SK-N-SH (cell line): Measurements from ENCODE around the gene PLA2G1B. TPM values are rescaled to one million over a fixed set of nuclear protein-coding genes. Genes with fewer than 3 reads are reported as not detected.

Experiments used
- CTCF ChIA-PET: fragments of 300-600, 350-600 bp; formaldehyde crosslinking; extraction: SDS; loops from one replicate; lab custom pipeline; 2021; lab: Yijun Ruan, JAX
- POLR2A ChIA-PET: fragments of 350-600 bp; sonication (Branson Sonifier 250); formaldehyde crosslinking; extraction: SDS; loops from one replicate; lab custom pipeline; 2020; ENCODE audit warnings: antibody characterized with exemption, inconsistent platforms; lab: Yijun Ruan, JAX
- DNase-seq: peaks from one replicate; pipeline ENCODE4 v3.0.0; 2012
- H2AFZ ChIP-seq: fragments of 200-600 bp; sonication (generic); 2 replicates; pipeline ENCODE4 v1.8.1; 2016; ENCODE audit warnings: antibody characterized with exemption, mild to moderate bottlenecking, low read depth
- H3F3A ChIP-seq: fragments of 200-600 bp; sonication (generic); replicated peaks from 2 replicates; pipeline ENCODE3; 2016; ENCODE audit warnings: antibody characterized with exemption, mild to moderate bottlenecking; ENCODE audit not compliant: insufficient read depth
- H3K27ac ChIP-seq, 2 experiments: fragments of 200-500 bp in 1 of 2; fragments of 200-600 bp in 1 of 2; sonication (Bioruptor generic) in 1 of 2; sonication (generic), shearing (Covaris generic) in 1 of 2; 2 replicates each; pipeline versions ENCODE4 v1.5.1 to v1.6.1; 2014 to 2016; ENCODE audit warnings: low read depth in 2 of 2, inconsistent platforms in 1 of 2, low read length in 1 of 2, mild to moderate bottlenecking in 1 of 2, mixed read lengths in 1 of 2
- H3K27me3 ChIP-seq: fragments of 200-600 bp; sonication (generic), shearing (Covaris generic); 2 replicates; pipeline ENCODE4 v1.6.1; 2016; ENCODE audit warnings: mixed run types; ENCODE audit not compliant: insufficient read depth
- H3K36me3 ChIP-seq, 2 experiments: fragments of 200-500 bp in 1 of 2; fragments of 200-600 bp in 1 of 2; sonication (Bioruptor generic) in 1 of 2; sonication (generic) in 1 of 2; replicated peaks in 1 of 2; 2 replicates each; pipeline versions ENCODE3 to v1.5.1; 2014 to 2016; ENCODE audit warnings: low read length in 1 of 2, mild to moderate bottlenecking in 1 of 2; ENCODE audit not compliant: insufficient read depth in 2 of 2, control insufficient read depth in 1 of 2
- H3K4me1 ChIP-seq, 2 experiments: fragments of 200-500 bp in 1 of 2; fragments of 200-600 bp in 1 of 2; sonication (Bioruptor generic) in 1 of 2; sonication (generic), shearing (Covaris generic) in 1 of 2; 2 replicates each; pipeline versions ENCODE4 v1.5.1 to v1.6.1; 2014 to 2016; ENCODE audit warnings: low read depth in 1 of 2, low read length in 1 of 2, mixed run types in 1 of 2; ENCODE audit not compliant: insufficient read depth in 2 of 2, control insufficient read depth in 1 of 2
- H3K4me2 ChIP-seq: fragments of 200-600 bp; sonication (generic), shearing (Covaris generic); 2 replicates; pipeline ENCODE4 v1.6.1; 2017; ENCODE audit warnings: mixed run types
- H3K4me3 ChIP-seq, 2 experiments: fragments of 200-500 bp in 1 of 2; fragments of 200-600 bp in 1 of 2; sonication (Bioruptor generic) in 1 of 2; sonication (generic), shearing (Covaris generic) in 1 of 2; 2 replicates each; pipeline versions ENCODE4 v1.5.1 to v1.8.1; 2014 to 2016; ENCODE audit warnings: low read depth in 2 of 2, inconsistent platforms in 1 of 2, low read length in 1 of 2, mild to moderate bottlenecking in 1 of 2, mixed read lengths in 1 of 2, moderate library complexity in 1 of 2
- H3K79me2 ChIP-seq: fragments of 200-600 bp; sonication (generic); 2 replicates; pipeline ENCODE4 v1.8.1; 2017; ENCODE audit warnings: mild to moderate bottlenecking; ENCODE audit not compliant: insufficient read depth
- H3K9ac ChIP-seq: fragments of 200-600 bp; sonication (generic); 2 replicates; pipeline ENCODE4 v1.6.1; 2017; ENCODE audit warnings: mixed run types
- H3K9me2 ChIP-seq: fragments of 200-600 bp; sonication (generic); 2 replicates; pipeline ENCODE4 v1.6.1; 2017; ENCODE audit warnings: mixed run types
- H3K9me3 ChIP-seq: fragments of 200-600 bp; sonication (generic); 2 replicates; pipeline ENCODE4 v1.6.1; 2017; ENCODE audit warnings: mixed run types, mild to moderate bottlenecking, moderate library complexity
- H4K20me1 ChIP-seq: fragments of 200-600 bp; sonication (generic); 2 replicates; pipeline ENCODE4 v1.6.1; 2017; ENCODE audit warnings: mild to moderate bottlenecking, mixed run types; ENCODE audit not compliant: insufficient read depth
- ELF1 ChIP-seq: IDR thresholded peaks from 2 replicates; pipeline ENCODE4 v1.4.0; 2012
- EZH2phosphoT487 ChIP-seq: fragments of 200-600 bp; sonication (generic); IDR thresholded peaks from 2 replicates; pipeline ENCODE4 v1.6.1; 2017; ENCODE audit warnings: low read depth, mixed run types, mild to moderate bottlenecking, antibody characterized with exemption, moderate library complexity, borderline replicate concordance
- FOXJ3 ChIP-seq: sonication (generic); formaldehyde crosslinking; IDR thresholded peaks from 2 replicates; pipeline ENCODE4 v1.5.1; 2020; ENCODE audit warnings: mild to moderate bottlenecking, missing genetic modification reagents
- FOXM1 ChIP-seq: IDR thresholded peaks from 2 replicates; pipeline ENCODE4 v1.4.0; 2012; ENCODE audit warnings: low read depth, mild to moderate bottlenecking
- JUND ChIP-seq: IDR thresholded peaks from 2 replicates; pipeline ENCODE4 v1.4.0; 2012
- MXI1 ChIP-seq: IDR thresholded peaks from 2 replicates; pipeline ENCODE4 v1.6.1; 2012; ENCODE audit warnings: mild to moderate bottlenecking, low read depth, low read length, improper control_type of control experiment
- NRF1 ChIP-seq: IDR thresholded peaks from 2 replicates; pipeline ENCODE4 v1.6.1; 2012; ENCODE audit warnings: low read depth, mild to moderate bottlenecking, low read length
- RAD21 ChIP-seq: IDR thresholded peaks from 2 replicates; pipeline ENCODE4 v1.6.1; 2012; ENCODE audit warnings: mild to moderate bottlenecking, low read length
- REST ChIP-seq: IDR thresholded peaks from 2 replicates; pipeline ENCODE4 v1.6.1; 2012; ENCODE audit warnings: mild to moderate bottlenecking, low read depth, low read length, moderate library complexity
- RFX5 ChIP-seq: IDR thresholded peaks from 2 replicates; pipeline ENCODE4 v1.6.1; 2012; ENCODE audit warnings: mild to moderate bottlenecking, improper control_type of control experiment, low read length
- RXRA ChIP-seq: IDR thresholded peaks from 2 replicates; pipeline ENCODE4 v1.4.0; 2012; ENCODE audit warnings: low read depth, mild to moderate bottlenecking, borderline replicate concordance
- TAF1 ChIP-seq: IDR thresholded peaks from 2 replicates; pipeline ENCODE4 v1.6.1; 2012; ENCODE audit warnings: low read depth, mild to moderate bottlenecking, low read length, moderate library complexity, borderline replicate concordance
- TEAD4 ChIP-seq: IDR thresholded peaks from 2 replicates; pipeline ENCODE4 v1.4.0; 2012; ENCODE audit warnings: mild to moderate bottlenecking, borderline replicate concordance; ENCODE audit not compliant: insufficient read depth
- USF2 ChIP-seq: fragments of 150-350 bp; IDR thresholded peaks from 2 replicates; pipeline ENCODE4 v1.6.1; 2017; ENCODE audit warnings: antibody characterized with exemption, low read length, low read depth, borderline replicate concordance
- YY1 ChIP-seq: IDR thresholded peaks from 2 replicates; pipeline ENCODE4 v1.4.0; 2012; ENCODE audit warnings: low read depth, mild to moderate bottlenecking
- ZBTB33 ChIP-seq: IDR thresholded peaks from 2 replicates; pipeline ENCODE4 v1.4.0; 2012; ENCODE audit warnings: low read depth, borderline replicate concordance
- WGBS: methylation state at CpG from one replicate; pipeline ENCODE4 v1.1.6; 2017; ENCODE audit warnings: low lambda C conversion rate; 5-methylcytosine and 5-hydroxymethylcytosine counted together
- polyA plus RNA-seq, 3 experiments: library from polyadenylated mRNA; depleted of rRNA; stranded (reverse); fragments of >200 nt; gene quantifications; 2 replicates each; pipeline ENCODE4 v1.2.3, GENCODE V29; 2012
- TF ChIP-seq, protein P1 (sequence below): IDR thresholded peaks from 2 replicates; pipeline ENCODE4; 2012
- TF ChIP-seq, protein P2 (sequence below): IDR thresholded peaks from 2 replicates; pipeline ENCODE4 v1.4.0; 2012; ENCODE audit warnings: low read depth
- TF ChIP-seq, protein P3 (sequence below): fragments of 200-600 bp; sonication (generic); IDR thresholded peaks from 2 replicates; pipeline ENCODE4 v1.6.1; 2017; ENCODE audit warnings: antibody characterized with exemption, mild to moderate bottlenecking, moderate library complexity

The PLA2G1B gene
- polyA plus RNA-seq, 1 of the 3 experiments (the other 2 are of a cell fraction), result not detected

DNA sequence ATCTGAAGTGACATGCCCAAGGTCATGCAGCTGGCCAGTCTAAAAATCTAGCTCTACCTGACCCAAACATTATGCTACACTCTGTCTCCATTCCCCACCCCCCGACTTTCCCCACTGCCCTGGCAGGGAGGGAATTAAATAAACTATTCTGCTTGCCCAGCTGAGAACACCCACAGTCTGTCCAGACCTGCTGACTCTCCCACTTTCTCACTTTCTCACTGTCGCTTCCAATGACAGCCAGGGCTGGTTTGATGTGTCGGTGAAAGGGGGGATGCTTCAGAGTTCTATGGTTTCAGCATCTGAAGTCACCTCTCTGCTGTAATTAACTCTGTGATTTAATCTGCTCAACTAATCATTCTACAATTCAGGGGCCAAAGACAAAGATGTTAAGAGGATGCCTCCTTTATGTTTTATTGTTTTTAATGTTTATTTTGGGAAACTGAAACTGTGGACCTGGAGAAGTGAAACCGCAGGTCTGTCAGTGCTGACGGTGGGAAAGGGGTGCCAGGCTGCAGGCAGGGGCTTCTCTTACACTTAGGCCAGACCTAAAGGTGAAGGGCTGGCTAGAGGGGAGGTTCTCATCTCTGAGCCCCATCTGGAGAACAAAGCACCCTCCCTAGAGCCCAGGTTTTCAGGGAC is 49.5 kb upstream of the PLA2G1B start:
- Histone ChIP-seq H3K9me2 (no peaks in the 10 kb centered on the region), H2AFZ (no peak overlapping the region), H3K9me3 (no peaks in the 10 kb centered on the region), H3K4me2 (no peak overlapping the region), H3K4me1 (no peaks in the 10 kb centered on the region), H3K9ac (no peak overlapping the region), H4K20me1 (no peaks in the 10 kb centered on the region), H3K79me2 (no peaks in the 10 kb centered on the region), H3F3A (no peaks in the 10 kb centered on the region), H3K36me3 (no peaks in the 10 kb centered on the region), H3K27me3 (peaks cover 23% of the 10 kb centered on the region; the same call in 1 of the 2 replicates), H3K4me3 (no peak overlapping the region), H3K27ac (no peak overlapping the region)
- DNase-seq, result no peak
- no peak for TF ChIP-seq ZBTB33
- TF ChIP-seq EZH2phosphoT487, result no peak
- no peak for TF ChIP-seq FOXM1
- TF ChIP-seq, protein P1, sequence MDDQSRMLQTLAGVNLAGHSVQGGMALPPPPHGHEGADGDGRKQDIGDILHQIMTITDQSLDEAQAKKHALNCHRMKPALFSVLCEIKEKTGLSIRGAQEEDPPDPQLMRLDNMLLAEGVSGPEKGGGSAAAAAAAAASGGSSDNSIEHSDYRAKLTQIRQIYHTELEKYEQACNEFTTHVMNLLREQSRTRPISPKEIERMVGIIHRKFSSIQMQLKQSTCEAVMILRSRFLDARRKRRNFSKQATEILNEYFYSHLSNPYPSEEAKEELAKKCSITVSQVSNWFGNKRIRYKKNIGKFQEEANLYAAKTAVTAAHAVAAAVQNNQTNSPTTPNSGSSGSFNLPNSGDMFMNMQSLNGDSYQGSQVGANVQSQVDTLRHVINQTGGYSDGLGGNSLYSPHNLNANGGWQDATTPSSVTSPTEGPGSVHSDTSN, result no peak
- no peak for TF ChIP-seq USF2
- TF ChIP-seq JUND, result no peak
- TF ChIP-seq, protein P2, sequence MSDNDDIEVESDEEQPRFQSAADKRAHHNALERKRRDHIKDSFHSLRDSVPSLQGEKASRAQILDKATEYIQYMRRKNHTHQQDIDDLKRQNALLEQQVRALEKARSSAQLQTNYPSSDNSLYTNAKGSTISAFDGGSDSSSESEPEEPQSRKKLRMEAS, result no peak
- TF ChIP-seq, protein P3, sequence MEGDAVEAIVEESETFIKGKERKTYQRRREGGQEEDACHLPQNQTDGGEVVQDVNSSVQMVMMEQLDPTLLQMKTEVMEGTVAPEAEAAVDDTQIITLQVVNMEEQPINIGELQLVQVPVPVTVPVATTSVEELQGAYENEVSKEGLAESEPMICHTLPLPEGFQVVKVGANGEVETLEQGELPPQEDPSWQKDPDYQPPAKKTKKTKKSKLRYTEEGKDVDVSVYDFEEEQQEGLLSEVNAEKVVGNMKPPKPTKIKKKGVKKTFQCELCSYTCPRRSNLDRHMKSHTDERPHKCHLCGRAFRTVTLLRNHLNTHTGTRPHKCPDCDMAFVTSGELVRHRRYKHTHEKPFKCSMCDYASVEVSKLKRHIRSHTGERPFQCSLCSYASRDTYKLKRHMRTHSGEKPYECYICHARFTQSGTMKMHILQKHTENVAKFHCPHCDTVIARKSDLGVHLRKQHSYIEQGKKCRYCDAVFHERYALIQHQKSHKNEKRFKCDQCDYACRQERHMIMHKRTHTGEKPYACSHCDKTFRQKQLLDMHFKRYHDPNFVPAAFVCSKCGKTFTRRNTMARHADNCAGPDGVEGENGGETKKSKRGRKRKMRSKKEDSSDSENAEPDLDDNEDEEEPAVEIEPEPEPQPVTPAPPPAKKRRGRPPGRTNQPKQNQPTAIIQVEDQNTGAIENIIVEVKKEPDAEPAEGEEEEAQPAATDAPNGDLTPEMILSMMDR, result no peak
- TF ChIP-seq TEAD4, result no peak
- no peak for TF ChIP-seq RAD21
- no peak for TF ChIP-seq FOXJ3
- TF ChIP-seq RXRA, result no peak
- TF ChIP-seq RFX5, result no peak
- TF ChIP-seq REST, result no peak
- no peak for TF ChIP-seq ELF1
- TF ChIP-seq MXI1, result no peak
- TF ChIP-seq NRF1, result no peak
- TF ChIP-seq TAF1, result no peak
- TF ChIP-seq YY1, result no peak
- 69% methylated on average over 5 of the region's 5 CpGs for WGBS
- CTCF ChIA-PET, result interaction anchor here (1.3 to 3.5 kb wide), 3 partner anchors 10 to 53 kb away, joined by 6 to 11 read pairs (median 9); no protein-coding TSS in a partner anchor
- POLR2A ChIA-PET, result no interaction called here
